Stimulated activated CD8-positive, alpha-beta memory T cell treated with anti-CD3 and anti-CD28 coated beads, Interleukin-15, amount 100 ng/mL, for 24 hours (primary cell): ENCODE data around the gene RIPPLY2.
"Not testable (repeated sequence)": the region's sequence is repeated elsewhere in the genome, so short reads cannot be mapped to it uniquely, and the experiment has no call there.

ENCODE experiments used
- DNase-seq: peaks from one replicate; pipeline ENCODE4 v3.0.0-alpha.2; 2020; ENCODE audit warnings: low read depth

The RIPPLY2 gene, protein sequence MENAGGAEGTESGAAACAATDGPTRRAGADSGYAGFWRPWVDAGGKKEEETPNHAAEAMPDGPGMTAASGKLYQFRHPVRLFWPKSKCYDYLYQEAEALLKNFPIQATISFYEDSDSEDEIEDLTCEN

DNA sequence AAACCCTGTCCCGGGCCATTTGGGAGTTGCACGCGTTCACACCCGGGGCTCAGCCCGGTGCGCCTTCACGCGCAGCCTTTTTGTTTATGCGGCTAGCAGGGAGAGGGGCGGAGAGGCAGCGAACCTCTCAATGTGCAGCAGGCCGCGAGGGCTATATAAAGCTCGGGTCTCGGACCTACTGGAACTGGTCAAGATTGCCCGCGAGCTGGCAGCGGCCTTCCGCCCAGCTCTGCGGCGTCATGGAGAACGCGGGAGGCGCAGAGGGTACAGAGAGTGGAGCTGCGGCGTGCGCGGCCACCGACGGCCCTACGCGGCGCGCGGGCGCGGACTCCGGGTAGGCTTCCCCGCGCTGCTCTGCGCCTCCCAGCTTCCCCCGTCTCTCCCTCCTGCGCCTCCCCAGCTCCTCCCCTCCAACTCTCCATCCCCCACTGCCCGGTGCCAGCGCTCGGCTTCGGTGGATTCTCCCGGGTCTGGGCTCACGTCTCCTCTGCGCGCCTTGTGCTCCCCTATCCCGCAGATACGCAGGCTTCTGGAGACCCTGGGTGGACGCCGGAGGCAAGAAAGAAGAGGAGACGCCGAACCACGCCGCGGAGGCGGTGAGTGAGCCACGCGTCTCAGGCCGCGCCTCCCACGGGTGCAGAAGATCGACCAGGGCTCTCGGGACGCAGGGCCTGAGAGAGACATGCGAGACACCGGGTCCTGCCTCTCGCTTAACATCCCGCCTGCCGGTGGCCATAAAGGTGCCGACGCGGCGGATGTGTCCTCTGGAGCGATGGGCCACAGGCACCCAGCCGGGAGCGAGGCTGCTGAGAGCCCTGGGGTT lies at the start of gene RIPPLY2:
RIPPLY2 (plus strand) TSS at position 183 of the 823 bp plus-strand sequence; CDS start at position 240, 57 bp downstream.
- no peak for DNase-seq

DNA sequence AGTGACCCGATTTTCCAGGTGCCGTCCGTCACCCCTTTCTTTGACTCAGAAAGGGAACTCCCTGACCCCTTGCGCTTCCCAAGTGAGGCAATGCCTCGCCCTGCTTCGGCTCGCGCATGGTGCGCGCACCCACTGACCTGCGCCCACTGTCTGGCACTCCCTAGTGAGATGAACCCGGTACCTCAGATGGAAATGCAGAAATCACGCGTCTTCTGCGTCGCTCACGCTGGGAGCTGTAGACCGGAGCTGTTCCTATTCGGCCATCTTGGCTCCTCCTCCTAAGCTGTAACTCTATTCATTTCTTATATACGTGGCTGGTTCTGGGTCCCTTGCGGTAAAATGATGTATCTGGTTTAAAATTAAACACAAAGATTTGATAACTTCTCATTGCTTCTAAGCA lies 49.7 kb upstream of the RIPPLY2 start:
- not testable (repeated sequence) for DNase-seq

DNA sequence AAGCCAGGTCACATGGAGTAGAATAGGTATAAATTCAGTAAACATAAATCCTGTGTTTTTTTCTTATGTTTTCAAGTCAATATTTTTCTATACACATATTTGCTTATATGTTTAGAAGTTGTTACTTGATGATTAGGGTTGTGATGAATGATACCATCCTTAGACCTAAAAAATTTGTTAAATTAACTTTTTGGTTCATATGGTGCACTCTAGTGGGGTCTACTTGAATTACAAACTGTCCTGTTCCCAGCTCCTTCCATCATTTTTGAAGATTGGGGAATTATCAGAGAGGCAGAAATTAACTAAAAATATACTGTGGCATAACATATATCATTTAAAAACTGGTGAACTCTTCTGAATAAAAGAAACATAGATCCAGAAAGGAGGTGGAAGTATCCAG lies 48.3 kb upstream of the RIPPLY2 start:
- no peak for DNase-seq

DNA sequence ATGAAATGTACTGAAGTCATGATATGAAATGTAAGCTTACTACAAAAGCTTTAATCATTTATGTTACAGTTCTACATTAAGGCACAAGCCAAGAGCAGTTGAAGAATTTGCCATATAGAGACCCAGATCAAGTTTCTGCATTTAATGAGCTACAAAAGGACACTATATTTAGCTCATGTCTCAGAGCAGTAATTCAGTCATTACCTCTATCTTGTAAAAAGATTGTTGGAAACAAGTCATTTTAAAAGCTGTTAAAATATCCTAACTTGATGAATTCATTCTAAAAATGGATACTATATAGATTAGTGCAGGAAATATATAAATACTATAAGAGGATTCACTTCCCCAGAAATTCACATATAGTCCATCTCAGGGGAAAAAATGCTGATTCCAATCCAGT lies 45.2 kb upstream of the RIPPLY2 start:
- DNase-seq: no peak

DNA sequence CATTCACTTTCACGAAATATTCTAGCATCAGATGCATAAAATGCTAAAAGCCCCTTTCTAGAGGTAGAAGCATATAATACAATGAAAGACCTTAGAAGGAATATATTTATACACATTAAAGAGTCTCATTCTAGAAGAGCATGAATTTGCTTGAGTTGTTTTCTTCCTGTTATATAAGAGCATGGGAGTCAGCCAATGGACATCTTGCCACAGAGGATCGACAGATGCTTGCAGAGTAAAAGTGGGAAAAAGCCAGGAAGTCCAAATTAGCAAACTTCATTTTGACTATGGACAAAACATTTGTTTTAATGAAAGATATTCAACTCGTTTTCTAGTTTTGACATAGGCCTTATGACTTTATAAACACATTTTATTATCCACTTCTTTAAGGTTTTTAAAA lies 44.2 kb upstream of the RIPPLY2 start:
- DNase-seq: no peak

DNA sequence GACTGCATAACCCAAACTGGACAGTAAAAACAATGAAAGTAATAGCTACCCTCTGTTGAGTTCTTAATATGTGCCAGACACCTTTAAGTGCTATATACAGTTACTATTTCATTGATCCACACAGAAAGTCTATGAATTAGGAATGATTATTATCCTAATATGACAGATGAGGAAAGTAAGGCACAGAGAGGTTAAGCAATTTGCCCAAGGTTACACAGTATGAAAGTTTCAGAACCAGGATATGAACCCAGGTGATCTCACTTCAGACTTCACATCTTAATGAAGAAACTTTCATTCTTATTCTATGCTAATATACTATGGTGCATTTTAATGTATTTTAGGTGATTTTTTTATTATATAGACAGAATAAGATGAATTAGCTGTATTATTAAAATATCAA lies 40.6 kb upstream of the RIPPLY2 start:
- DNase-seq: no peak

DNA sequence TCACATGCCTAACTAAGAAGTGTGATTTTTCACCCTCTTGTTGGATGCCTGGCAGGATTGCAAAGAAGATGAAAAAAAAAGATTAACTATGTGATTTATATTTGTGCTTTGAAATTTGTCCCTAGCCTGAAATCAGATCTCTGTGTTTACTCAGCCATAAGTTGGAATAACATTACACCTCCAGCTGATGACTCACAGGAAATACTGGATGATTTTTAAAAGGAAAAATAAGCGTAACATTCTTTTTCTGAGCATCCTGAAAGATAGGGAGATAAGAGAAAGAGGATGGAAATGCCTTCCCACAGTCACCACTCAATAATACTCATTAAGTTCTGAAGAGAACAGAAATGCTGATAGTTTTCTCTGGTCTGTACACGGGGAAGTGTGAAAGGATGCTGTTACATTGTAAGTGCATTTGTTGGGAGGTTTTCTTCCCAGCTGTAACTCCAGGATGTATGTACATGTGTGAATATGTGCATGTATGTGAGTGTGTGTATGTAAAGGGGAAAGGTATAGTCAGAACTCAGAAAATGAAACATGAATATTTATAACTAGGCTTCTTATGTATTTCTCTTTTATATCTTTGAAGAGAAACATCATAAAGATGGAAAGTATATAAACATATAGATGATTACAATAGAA lies 37.4 kb upstream of the RIPPLY2 start:
- no peak for DNase-seq

DNA sequence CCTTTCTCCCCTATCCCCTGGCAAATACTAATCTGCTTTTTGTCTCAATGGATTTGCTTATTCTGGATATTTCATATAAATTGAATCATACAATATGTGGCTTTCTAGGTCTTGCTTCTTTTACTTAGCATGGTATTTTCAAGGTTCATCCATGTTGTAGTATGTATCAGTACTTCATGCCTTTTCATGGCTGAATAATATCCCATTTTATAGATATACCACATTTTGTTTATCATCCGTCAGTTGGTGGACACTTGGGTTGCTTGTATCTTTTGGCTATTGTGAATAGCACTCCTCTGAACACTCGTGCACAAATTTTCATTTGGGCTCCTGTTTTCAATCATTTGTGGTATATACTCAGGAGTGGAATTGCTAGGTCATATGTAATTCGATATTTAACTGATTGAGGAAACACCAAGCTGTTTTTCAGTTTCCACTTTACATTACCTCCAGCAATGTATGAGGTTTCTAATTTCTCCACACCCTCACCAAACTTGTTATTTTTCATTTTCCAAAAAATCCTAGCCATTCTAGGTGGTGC lies 30.5 kb upstream of the RIPPLY2 start:
- no peak for DNase-seq

DNA sequence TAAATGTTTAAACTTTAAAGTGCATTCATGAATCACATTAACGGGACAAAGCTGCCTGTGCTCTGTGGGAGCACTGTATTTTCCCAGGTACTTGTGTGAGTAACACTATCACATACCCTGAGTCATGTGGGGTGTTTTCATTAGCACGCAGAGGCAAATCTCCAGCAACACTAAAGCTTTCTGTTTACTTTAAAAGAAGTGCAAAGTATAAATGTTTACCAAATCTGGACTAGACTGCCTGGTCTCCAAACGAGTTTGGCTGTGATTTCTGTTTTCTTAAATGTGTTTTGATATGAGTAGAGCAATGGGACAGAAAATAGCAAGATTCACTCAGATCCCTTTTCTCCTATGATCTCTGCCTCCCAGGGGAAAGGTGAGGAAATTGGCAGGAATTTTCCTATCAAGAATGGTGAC lies 28.8 kb upstream of the RIPPLY2 start:
- DNase-seq: no peak

DNA sequence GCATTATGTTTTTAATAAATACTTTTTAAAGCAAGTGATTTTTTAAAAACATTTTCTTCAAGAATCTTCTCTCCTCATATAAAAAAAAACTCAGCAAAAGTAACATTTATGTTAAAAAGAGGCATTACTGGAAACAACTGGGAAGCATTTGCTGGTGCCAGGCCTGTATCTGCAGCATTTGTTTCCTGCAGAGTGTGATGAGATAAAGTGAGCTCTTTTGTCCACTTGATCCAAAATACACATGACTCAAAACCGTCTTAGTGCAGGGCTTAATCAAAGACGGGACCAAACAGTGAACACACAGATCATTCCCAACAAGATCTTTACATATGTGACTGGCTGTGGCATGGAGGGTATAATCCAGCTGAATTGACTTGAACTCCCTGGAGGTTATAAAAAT lies 28.3 kb upstream of the RIPPLY2 start:
- DNase-seq: no peak

DNA sequence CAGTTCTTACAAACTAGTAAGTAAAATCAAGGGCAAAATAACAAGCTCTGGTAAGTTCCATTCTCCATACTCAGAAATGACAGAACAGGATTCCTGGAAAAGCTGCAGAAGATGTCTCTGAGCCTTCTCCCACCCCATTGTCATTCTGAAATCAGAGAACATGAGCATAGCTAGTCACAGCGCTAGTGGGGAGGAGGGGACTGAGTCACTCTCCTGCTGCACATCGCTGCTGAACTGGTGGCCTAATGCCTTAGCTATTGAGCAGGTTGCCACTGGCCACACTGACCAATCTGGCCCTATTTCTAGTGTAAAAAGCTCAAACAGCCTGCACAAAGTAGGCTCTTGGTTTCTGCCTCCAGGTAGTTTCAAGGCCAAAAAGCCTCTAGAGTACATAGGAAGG lies 26.1 kb upstream of the RIPPLY2 start:
- DNase-seq: no peak

DNA sequence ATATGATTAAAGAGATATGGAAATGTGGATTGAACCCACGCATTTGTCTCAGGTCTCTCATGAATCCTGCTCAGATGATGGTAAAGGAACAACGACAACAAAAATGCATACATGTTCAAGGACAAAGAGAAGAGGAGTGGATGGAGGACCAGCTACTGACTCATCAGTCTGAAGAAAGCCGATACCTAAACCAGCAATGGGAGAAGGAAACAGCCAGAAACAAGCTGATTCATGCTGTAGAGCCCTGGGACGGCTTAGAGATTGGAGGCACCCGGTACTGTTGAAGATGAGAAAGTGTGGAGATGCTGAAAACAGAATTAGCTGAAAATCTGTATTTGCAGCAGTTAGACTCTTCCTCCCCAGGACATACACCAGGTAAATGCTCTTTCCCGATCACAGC lies 14.4 kb upstream of the RIPPLY2 start:
- no peak for DNase-seq

DNA sequence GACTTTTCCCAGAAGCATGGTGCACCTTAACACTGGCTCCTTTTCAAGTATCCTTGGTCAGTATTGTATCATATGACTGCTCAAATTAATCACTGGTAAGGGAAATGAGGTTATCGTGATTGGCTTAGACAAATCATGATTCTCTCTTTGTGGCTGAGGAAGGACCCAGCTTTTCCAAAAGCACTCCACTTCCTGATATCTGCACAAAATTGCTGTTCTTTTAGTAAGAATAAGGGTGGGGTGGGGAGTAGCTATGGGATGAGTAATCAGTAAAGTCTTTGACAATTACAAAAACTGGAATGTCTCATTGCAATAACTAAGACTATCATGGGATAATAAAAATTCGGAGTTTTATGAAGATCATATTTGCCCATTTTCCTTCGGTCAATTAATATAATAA lies 9.0 kb upstream of the RIPPLY2 start:
- DNase-seq: no peak

DNA sequence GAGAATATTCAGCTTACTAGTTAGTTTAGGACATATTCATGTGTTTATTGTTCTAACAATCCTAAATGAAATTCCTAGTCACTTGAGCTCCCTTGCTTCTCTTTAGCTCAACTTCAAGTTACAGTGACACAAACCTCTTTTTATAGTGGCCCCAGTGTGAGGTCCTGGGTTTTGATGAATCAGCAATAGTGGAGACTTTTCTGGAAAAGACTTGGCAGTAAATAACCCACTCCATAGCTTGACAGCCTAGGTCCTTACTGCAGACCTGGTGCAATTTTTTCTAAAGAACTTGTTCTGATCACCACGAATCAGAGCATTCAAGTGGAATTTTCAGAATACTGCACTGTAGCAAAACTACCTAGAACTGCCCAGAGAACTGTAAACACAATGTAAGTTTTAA lies 6.9 kb upstream of the RIPPLY2 start:
- DNase-seq: no peak

DNA sequence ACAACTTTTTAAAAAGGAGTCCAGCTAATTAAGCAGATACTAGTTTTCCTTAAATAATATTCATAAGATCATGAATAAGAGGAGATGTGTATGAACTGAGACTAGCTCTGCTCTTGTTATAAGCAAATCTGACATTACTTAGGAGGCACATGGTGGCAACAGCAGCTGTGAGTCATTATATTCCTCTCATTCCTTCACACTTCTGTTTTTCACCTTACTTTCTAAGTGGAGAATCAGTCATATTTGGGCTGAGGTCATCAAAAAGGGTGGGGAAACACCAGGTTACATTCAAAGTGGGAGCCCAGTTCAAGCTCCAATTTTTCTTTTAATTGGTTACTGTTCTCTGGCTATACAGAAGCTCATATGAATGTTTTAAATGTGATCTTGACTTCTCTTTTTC lies 6.0 kb upstream of the RIPPLY2 start:
- DNase-seq: no peak

DNA sequence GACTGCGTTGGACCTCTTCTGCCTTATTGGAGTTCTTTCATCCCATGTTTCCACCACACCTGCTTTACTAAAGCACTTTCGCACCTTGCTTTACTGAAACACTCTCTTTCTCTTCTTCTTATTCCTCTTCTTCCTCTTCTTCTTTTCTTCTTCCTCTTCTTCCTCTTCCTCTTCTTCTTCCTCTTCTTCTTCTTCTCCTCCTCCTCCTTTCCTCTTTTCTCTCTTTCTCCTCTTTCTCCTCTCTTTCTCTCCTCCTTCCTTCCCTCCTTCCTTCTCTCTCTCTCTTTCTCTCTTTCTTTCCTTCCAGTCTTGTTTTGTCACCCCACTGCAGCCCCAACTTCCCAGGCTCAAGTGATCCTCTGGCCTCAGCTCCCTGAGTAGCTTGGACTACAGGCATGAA lies 4.0 kb upstream of the RIPPLY2 start:
- DNase-seq: no peak

DNA sequence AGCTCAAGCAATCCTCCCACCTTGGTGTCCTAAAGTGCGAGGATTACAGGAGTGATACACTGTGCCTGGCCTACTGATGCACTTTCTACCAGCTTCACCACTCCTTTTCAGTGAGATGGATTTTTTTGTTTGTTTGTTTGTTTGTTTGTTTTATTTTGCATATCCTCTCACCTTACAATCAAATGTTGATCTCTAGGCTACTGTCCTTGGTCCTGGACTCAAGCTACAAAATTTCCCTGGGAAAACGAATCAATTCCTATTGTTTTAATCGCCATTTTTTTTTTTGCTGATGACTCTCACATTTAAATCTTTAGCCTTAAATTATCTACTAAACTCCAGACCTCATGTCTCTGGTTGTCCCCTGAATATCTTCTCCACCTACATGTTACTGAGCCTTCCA lies 3.5 kb upstream of the RIPPLY2 start:
- DNase-seq: no peak

DNA sequence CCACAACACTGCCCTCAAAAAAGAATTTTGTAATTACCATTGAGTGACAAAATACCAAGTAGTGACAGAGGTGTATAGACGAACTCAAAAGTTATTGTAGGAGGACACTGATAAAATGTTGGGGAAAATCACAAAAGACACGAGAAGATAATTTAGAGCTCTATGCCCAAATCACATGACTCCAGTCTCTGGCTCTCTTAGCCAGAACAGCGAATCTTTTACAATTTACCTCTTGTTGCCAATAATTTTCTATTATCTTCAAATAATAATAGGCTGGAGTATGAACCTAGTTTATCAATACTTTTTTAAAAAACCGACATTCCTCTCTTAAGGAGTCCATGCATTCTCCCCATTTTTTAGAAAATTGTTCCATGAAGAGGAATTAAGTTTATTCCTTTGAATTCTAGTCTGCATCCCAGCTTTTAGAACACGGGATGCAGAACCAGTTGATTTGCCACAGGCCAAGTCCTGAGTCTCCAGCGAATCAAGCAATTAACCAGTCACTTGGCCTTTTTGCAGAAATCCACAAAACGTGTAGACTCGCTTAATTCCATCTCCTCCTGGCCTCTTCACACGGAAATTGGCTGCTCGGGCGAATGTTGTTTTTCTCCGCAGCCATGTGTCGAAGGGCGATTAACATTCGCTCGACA lies 507 bp upstream of the RIPPLY2 start:
- no peak for DNase-seq

DNA sequence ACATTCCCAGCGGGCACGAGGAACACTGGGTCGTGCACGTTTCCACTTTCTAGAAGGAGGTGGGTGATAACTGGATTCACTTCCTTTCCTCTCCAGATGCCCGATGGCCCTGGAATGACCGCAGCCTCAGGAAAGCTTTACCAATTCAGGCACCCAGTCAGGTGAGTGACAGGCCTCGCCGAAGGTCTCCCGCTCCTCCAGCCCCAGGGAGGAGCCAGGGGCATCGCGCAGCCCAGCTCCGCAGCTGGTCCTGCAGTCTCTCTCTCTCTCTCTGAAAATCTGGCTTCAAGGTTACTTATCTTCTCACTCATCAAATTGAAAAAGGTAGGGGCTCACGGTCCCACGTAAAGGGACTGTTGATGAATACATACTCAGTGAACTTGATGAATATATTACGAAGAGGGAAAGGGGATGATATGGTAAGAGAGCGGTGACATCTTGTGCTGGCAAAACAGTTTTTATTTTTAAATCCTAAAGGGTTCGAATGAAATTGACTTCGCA lies 891 bp downstream of the RIPPLY2 start:
- DNase-seq: no peak

DNA sequence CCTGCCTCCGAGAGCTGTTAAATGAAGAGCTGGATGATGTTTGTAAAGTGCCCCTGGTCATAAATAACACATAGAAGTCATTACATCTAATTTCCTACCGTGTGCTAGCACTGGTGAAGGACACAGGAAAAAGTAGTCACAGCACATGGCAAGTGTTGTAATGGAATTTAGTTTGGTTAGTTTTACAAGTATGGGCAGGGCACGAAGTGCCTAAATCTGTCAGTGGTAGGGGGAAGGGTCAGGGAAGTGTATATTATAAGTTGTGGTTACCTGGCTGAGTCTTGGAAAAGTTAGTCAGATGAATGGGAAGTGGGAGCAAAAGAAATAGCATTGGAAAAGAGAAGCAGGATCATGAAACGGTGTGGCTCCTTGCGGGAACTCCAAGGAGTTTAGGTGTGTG lies 1.6 kb downstream of the RIPPLY2 start:
- no peak for DNase-seq

DNA sequence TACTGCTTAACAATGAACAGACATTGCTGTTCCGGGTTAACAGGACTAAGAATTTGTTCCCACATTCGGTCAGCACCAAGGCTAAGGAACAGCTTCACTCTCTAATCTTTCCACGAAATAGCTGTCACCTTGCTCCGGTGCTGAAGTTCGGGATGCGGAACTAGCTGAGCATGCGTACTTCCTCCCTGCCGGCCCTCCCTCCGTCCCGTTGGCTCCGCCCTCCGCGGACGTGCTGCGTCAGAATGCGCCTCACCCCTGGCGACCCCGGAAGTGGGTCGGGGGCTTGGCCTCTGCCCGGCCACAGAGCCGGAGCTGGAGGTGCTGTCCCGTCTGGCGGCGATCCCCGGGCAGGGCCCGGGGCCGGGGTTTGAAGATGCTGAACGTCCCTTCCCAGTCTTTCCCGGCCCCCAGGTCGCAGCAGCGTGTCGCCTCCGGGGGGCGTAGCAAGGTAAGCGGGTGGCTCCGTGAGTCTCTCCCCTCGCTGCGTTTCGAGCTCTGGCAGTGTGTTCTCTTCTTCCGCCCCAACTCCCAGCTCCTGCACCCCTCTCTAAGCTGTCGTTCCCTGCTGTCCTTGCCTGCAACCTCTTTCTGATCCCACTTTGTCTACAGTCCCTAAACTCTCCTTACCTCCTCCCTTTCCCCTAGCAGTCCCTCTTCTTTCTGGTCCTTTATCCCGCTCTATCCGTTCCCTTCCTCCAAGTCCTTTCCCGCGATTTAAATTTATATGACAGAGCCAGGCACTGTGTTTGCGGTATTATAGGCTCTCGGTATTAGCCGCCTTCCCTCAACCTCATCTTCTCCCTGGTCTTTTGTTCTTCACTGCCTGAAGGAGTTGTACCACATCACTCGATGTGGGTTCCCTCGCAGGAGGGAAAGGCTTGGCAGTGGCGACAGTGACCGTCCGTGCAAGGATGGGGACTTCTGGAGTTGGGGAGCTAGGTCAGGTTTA lies 6.5 kb downstream of the RIPPLY2 start, which contains the start of gene CYB5R4:
CYB5R4 (plus strand) TSS at position 280 of the 949 bp plus-strand sequence; CDS start at position 374, 94 bp downstream.
- DNase-seq: peak; percentile 78
